A673 (cell line): ENCODE data around the gene NDUFA13.

ENCODE experiments used
- EZH2 ChIP-seq: fragments of 200-600 bp; sonication (generic); IDR thresholded peaks from 2 replicates; pipeline ENCODE4 v1.6.1; 2017; ENCODE audit warnings: borderline replicate concordance, low read depth, mild to moderate bottlenecking, mixed read lengths, antibody characterized with exemption, low read length; ENCODE audit not compliant: poor library complexity, severe bottlenecking
- TF ChIP-seq, protein P1 (sequence below): fragments of 300-800, 200-600 bp; sonication (generic); conservative IDR thresholded peaks from 2 replicates; pipeline ENCODE4 v1.5.1; 2017; ENCODE audit warnings: low read depth, mild to moderate bottlenecking, antibody characterized with exemption, low read length, moderate library complexity, mixed read lengths

DNA sequence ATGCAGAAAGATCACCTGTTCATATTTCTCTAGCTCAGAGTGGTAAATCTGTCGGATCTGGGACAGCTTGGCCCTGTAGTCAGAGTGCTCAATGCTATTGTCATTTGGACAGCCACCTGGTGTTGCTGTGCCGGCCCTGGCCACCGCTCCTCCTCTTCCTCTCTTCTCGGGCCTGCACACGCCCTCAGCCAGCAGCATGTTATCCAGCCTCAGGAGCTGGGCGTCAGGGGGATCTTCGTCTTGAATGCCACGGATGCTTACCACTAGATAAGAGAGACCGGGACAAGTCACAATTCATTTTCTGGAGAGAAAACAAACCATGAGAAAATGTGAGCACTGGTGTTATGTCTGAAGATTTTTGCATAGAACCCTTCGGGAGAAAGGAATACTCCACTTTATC is 54.5 kb downstream of the NDUFA13 start:
- TF ChIP-seq, protein P1, sequence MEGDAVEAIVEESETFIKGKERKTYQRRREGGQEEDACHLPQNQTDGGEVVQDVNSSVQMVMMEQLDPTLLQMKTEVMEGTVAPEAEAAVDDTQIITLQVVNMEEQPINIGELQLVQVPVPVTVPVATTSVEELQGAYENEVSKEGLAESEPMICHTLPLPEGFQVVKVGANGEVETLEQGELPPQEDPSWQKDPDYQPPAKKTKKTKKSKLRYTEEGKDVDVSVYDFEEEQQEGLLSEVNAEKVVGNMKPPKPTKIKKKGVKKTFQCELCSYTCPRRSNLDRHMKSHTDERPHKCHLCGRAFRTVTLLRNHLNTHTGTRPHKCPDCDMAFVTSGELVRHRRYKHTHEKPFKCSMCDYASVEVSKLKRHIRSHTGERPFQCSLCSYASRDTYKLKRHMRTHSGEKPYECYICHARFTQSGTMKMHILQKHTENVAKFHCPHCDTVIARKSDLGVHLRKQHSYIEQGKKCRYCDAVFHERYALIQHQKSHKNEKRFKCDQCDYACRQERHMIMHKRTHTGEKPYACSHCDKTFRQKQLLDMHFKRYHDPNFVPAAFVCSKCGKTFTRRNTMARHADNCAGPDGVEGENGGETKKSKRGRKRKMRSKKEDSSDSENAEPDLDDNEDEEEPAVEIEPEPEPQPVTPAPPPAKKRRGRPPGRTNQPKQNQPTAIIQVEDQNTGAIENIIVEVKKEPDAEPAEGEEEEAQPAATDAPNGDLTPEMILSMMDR: no peak
- no peak for TF ChIP-seq EZH2
